ENCODE measurements around the gene SETX.
"Not testable (repeated sequence)": the region's sequence is repeated elsewhere in the genome, so short reads cannot be mapped to it uniquely, and the experiment has no call there.

The SETX gene

GRCh38 chr9:132354637-132355355 lies at the start of gene SETX:
Gene SETX (minus strand): TSS chr9:132354986. CDS start chr9:132349428, 5,558 bp downstream.
- DNase-seq, result peak; percentile 95

- no peak for DNase-seq
Observed at GRCh38 chr9:132404228-132404881, 49.6 kb upstream of the SETX start.

GRCh38 chr9:132401824-132402223 lies 47.0 kb upstream of the SETX start:
- no peak for DNase-seq

- DNase-seq, result no peak
Observed at GRCh38 chr9:132395560-132395959, 40.8 kb upstream of the SETX start.

- no peak for DNase-seq
Observed at GRCh38 chr9:132391449-132391848, 36.7 kb upstream of the SETX start.

GRCh38 chr9:132390966-132391365 lies 36.2 kb upstream of the SETX start:
- no peak for DNase-seq

GRCh38 chr9:132387133-132387532 lies 32.3 kb upstream of the SETX start:
- no peak for DNase-seq

- no peak for DNase-seq
Observed at GRCh38 chr9:132384376-132384775, 29.6 kb upstream of the SETX start.

- DNase-seq, result no peak
Observed at GRCh38 chr9:132383462-132383883, 28.7 kb upstream of the SETX start.

GRCh38 chr9:132381966-132382541 lies 27.3 kb upstream of the SETX start:
- no peak for DNase-seq

- not testable (repeated sequence) for DNase-seq
Observed at GRCh38 chr9:132378416-132378815, 23.6 kb upstream of the SETX start.

GRCh38 chr9:132377769-132378168 lies 23.0 kb upstream of the SETX start:
- DNase-seq, result not testable (repeated sequence)

GRCh38 chr9:132372177-132373095 lies 17.6 kb upstream of the SETX start:
- no peak for DNase-seq

GRCh38 chr9:132370592-132370991 lies 15.8 kb upstream of the SETX start:
- DNase-seq, result no peak

GRCh38 chr9:132369421-132369820 lies 14.6 kb upstream of the SETX start:
- DNase-seq, result no peak

GRCh38 chr9:132367613-132368313 lies 13.0 kb upstream of the SETX start:
- DNase-seq, result no peak

- no peak for DNase-seq
Observed at GRCh38 chr9:132366481-132366880, 11.7 kb upstream of the SETX start.

- no peak for DNase-seq
Observed at GRCh38 chr9:132365986-132366385, 11.2 kb upstream of the SETX start.

- DNase-seq, result no peak
Observed at GRCh38 chr9:132364068-132364467, 9.3 kb upstream of the SETX start.

GRCh38 chr9:132357764-132358163 lies 3.0 kb upstream of the SETX start:
- DNase-seq, result no peak

- no peak for DNase-seq
Observed at GRCh38 chr9:132356324-132356924, 1.6 kb upstream of the SETX start.
